Gastrocnemius medialis (tissue), 4 donors: ENCODE data around the gene CEACAM1. TPM values are rescaled to one million over a fixed set of nuclear protein-coding genes. Genes with fewer than 3 reads are reported as not detected.
"Not testable (repeated sequence)": the region's sequence is repeated elsewhere in the genome, so short reads cannot be mapped to it uniquely, and the experiment has no call there.

Source experiments
- ATAC-seq, 2 donors: fragments of 150-250 bp; one replicate each; pipeline ENCODE4 v1.9.1; 2016
- DNase-seq, 2 donors: peaks; one replicate each; pipeline ENCODE4 v3.0.0-alpha.2; 2019
- H3K27ac ChIP-seq, 4 donors: fragments of 200-600 bp; sonication (generic); 1 replicate in 1 of 4; 2 replicates in 3 of 4; pipeline ENCODE4 v1.5.1; 2016 to 2018; ENCODE audit warnings: mild to moderate bottlenecking in 2 of 4, moderate library complexity in 1 of 4
- H3K27me3 ChIP-seq, 3 donors: fragments of 200-600 bp; sonication (generic) in 2 of 3; 1 replicate in 1 of 3; 2 replicates in 2 of 3; pipeline versions ENCODE4 v1.5.1 to v1.6.0; 2016 to 2019; ENCODE audit warnings: mild to moderate bottlenecking in 1 of 3, moderate library complexity in 1 of 3
- H3K36me3 ChIP-seq, 2 donors: fragments of 200-600 bp; sonication (generic) in 1 of 2; one replicate each; pipeline ENCODE4 v1.5.1; 2017 to 2018
- H3K4me1 ChIP-seq, 2 donors: fragments of 200-600 bp; sonication (generic) in 1 of 2; one replicate each; pipeline ENCODE4 v1.5.1; 2016 to 2017; ENCODE audit warnings: mild to moderate bottlenecking in 2 of 2
- H3K4me3 ChIP-seq, 4 donors: fragments of 200-600 bp; sonication (generic) in 3 of 4; 1 replicate in 1 of 4; 2 replicates in 3 of 4; pipeline ENCODE4 v1.5.1; 2016 to 2019; ENCODE audit warnings: mild to moderate bottlenecking in 2 of 4
- H3K9me3 ChIP-seq, 3 donors: fragments of 200-600 bp; sonication (generic) in 2 of 3; 1 replicate in 1 of 3; 2 replicates in 2 of 3; pipeline ENCODE4 v1.5.1; 2016 to 2019
- CTCF ChIP-seq, 5 experiments: fragments of 450-650 bp in 3 of 5; fragments of 200-600 bp in 2 of 5; sonication (generic) in 2 of 5; IDR thresholded peaks in 4 of 5; conservative IDR thresholded peaks in 1 of 5; 1 replicate in 4 of 5; 2 replicates in 1 of 5; pipeline ENCODE4 v1.5.1; 2016 to 2019; ENCODE audit warnings: antibody characterized with exemption in 5 of 5, mild to moderate bottlenecking in 3 of 5, moderate library complexity in 3 of 5
- POLR2A ChIP-seq, 2 donors: fragments of 450-650 bp; IDR thresholded peaks; one replicate each; pipeline ENCODE4 v1.6.1; 2017; ENCODE audit warnings: antibody characterized with exemption in 2 of 2, mild to moderate bottlenecking in 2 of 2, moderate library complexity in 2 of 2
- in situ Hi-C, 4 donors: fragments of 200-750 bp; cut with MboI; loops; one replicate each; pipeline versions ENCODE4 v1.15.0 to v1.8.0; 2017; ENCODE audit warnings: low sequenced_read_pairs in 4 of 4
- intact Hi-C: fragments of 100-400 bp; cut with DNase I; formaldehyde crosslinking; loops from one replicate; pipeline ENCODE4 v1.15.1; 2023; ENCODE audit warnings: low total_unique reads
- total RNA-seq, 4 donors: library from RNA; depleted of rRNA; stranded (reverse); fragments of >200 nt; gene quantifications; one replicate each; pipeline versions ENCODE4 v1.1.0 to v1.2.3, GENCODE V29; 2016

The CEACAM1 gene
- total RNA-seq, 4 donors from 2014 or later, result 0.36 to 2.0 (median 0.53) TPM

GRCh38 chr19:42563352-42564210, 35.3 kb upstream of the CEACAM1 start:
- Histone ChIP-seq H3K27me3 (no peaks in the 10 kb centered on the region), H3K27ac (peak overlapping the region in 3 of 4 donors; percentile 40 to 66 (median 50)), H3K4me3 (no peak overlapping the region), H3K4me1 (peaks cover 9 to 22% of the 10 kb centered on the region in 2 donors), H3K9me3 (no peaks in the 10 kb centered on the region), H3K36me3 (no peaks in the 10 kb centered on the region)
- in situ Hi-C loops, result no loop called here
- TF ChIP-seq POLR2A (IDR thresholded peaks at IDR 0.05), result no peak
- TF ChIP-seq CTCF (IDR thresholded peaks at IDR 0.05 in 4 of 5, conservative IDR thresholded peaks at IDR 0.05 in 1 of 5), result peak in 4 of 5 experiments; percentile 26 to 52 (median 36)
- no peak for DNase-seq
- ATAC-seq, result peak; percentile 65 to 80
- intact Hi-C loops, result loop anchor here (1.0 kb wide), 1 partner anchor 33 kb away; no protein-coding TSS in a partner anchor

- TF ChIP-seq POLR2A (IDR thresholded peaks at IDR 0.05) (no peak), CTCF (IDR thresholded peaks at IDR 0.05 in 4 of 5, conservative IDR thresholded peaks at IDR 0.05 in 1 of 5) (no peak)
- intact Hi-C loops, result no loop called here
- Histone ChIP-seq H3K4me1 (peaks cover 9 to 22% of the 10 kb centered on the region in 2 donors), H3K36me3 (no peaks in the 10 kb centered on the region), H3K27me3 (no peaks in the 10 kb centered on the region), H3K9me3 (no peaks in the 10 kb centered on the region), H3K4me3 (no peak overlapping the region), H3K27ac (no peak overlapping the region)
- DNase-seq (no peak), ATAC-seq (no peak)
- in situ Hi-C loops, result no loop called here
Measured at GRCh38 chr19:42561512-42561911, 33.2 kb upstream of the CEACAM1 start.

- H3K27me3 ChIP-seq, result no peaks in the 10 kb centered on the region
- no peak overlapping the region for H3K27ac ChIP-seq
- no peaks in the 10 kb centered on the region for H3K36me3 ChIP-seq
- TF ChIP-seq CTCF (IDR thresholded peaks at IDR 0.05 in 4 of 5, conservative IDR thresholded peaks at IDR 0.05 in 1 of 5) (no peak), POLR2A (IDR thresholded peaks at IDR 0.05) (no peak)
- in situ Hi-C loops, result no loop called here
- DNase-seq, result no peak
- no peaks in the 10 kb centered on the region for H3K9me3 ChIP-seq
- no peak overlapping the region for H3K4me3 ChIP-seq
- intact Hi-C loops, result no loop called here
- H3K4me1 ChIP-seq, result peaks cover 9 to 22% of the 10 kb centered on the region in 2 donors
- no peak for ATAC-seq
Measured at GRCh38 chr19:42560731-42561130, 32.5 kb upstream of the CEACAM1 start.

- Histone ChIP-seq H3K27me3 (no peaks in the 10 kb centered on the region), H3K4me1 (peaks cover 2 to 3% of the 10 kb centered on the region in 2 donors), H3K36me3 (no peaks in the 10 kb centered on the region), H3K4me3 (no peak overlapping the region), H3K27ac (no peak overlapping the region), H3K9me3 (no peaks in the 10 kb centered on the region)
- no peak for DNase-seq
- in situ Hi-C loops, result no loop called here
- intact Hi-C loops, result no loop called here
- TF ChIP-seq POLR2A (IDR thresholded peaks at IDR 0.05), result no peak
- TF ChIP-seq CTCF (IDR thresholded peaks at IDR 0.05 in 4 of 5, conservative IDR thresholded peaks at IDR 0.05 in 1 of 5), result no peak
- ATAC-seq, result no peak
Measured at GRCh38 chr19:42558450-42559150, 30.3 kb upstream of the CEACAM1 start.

- in situ Hi-C loops, DNase-seq, H3K4me1 ChIP-seq, H3K4me3 ChIP-seq, H3K27ac ChIP-seq, ATAC-seq, H3K9me3 ChIP-seq, intact Hi-C loops, H3K36me3 ChIP-seq, H3K27me3 ChIP-seq: not testable (repeated sequence)
Measured at GRCh38 chr19:42557386-42557871, 29.1 kb upstream of the CEACAM1 start.
